ENCODE measurements around the gene PLCD4. TPM values are rescaled to one million over a fixed set of nuclear protein-coding genes. Genes with fewer than 3 reads are reported as not detected.

The PLCD4 gene
- polyA plus RNA-seq, 1 of the 3 experiments (the other 2 are of a cell fraction), result 8.5 TPM

GRCh38 chr2:218663901-218664300, 56.2 kb downstream of the PLCD4 start:
- WGBS (ENCODE audit: low lambda C conversion rate), result 98% methylated on average over 9 of the region's 15 CpGs
- ChIA-PET CTCF (interaction anchor here (1.0 to 4.1 kb wide), 3 partner anchors 16 to 184 kb away, joined by 3 to 12 read pairs (median 3); no protein-coding TSS in a partner anchor), POLR2A (no interaction called here)

More at GRCh38 chr2:218663901-218664300, 56.2 kb downstream of the PLCD4 start:
- Histone ChIP-seq H3K4me3 (ENCODE audit: low read depth in 2 of 2, low read length in 1 of 2) (no peak overlapping the region), H3K27ac (ENCODE audit: low read depth in 2 of 2, low read length in 1 of 2) (no peak overlapping the region), H2AFZ (ENCODE audit: low read depth) (no peak overlapping the region), H3K9me3 (no peaks in the 10 kb centered on the region), H3K9me2 (no peaks in the 10 kb centered on the region), H3K4me1 (ENCODE audit: control insufficient read depth in 1 of 2, insufficient read depth in 2 of 2, low read depth in 1 of 2, low read length in 1 of 2) (peaks cover 0 to 9% of the 10 kb centered on the region in 2 experiments; a peak in 2 of 4 replicates), H3K36me3 (replicated peaks in 1 of 2; ENCODE audit: control insufficient read depth in 1 of 2, insufficient read depth in 2 of 2, low read length in 1 of 2) (peaks cover 33 to 69% of the 10 kb centered on the region in 2 experiments), H3K4me2 (no peak overlapping the region), H3K27me3 (ENCODE audit: insufficient read depth) (no peaks in the 10 kb centered on the region), H4K20me1 (ENCODE audit: insufficient read depth) (no peaks in the 10 kb centered on the region), H3K9ac (no peak overlapping the region), H3F3A (replicated peaks; ENCODE audit: insufficient read depth) (peaks cover 5% of the 10 kb centered on the region), H3K79me2 (ENCODE audit: insufficient read depth) (peaks cover 19% of the 10 kb centered on the region)
- DNase-seq, result no peak
- TF ChIP-seq USF2 (IDR thresholded peaks at IDR 0.05; ENCODE audit: borderline replicate concordance, low read depth, low read length), result no peak
- no peak for TF ChIP-seq REST (IDR thresholded peaks at IDR 0.05; ENCODE audit: low read depth, low read length)
- TF ChIP-seq, protein P1, sequence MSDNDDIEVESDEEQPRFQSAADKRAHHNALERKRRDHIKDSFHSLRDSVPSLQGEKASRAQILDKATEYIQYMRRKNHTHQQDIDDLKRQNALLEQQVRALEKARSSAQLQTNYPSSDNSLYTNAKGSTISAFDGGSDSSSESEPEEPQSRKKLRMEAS (IDR thresholded peaks at IDR 0.05; ENCODE audit: low read depth), result no peak
- TF ChIP-seq FOXM1 (IDR thresholded peaks at IDR 0.05; ENCODE audit: low read depth), result no peak
- TF ChIP-seq ELF1 (IDR thresholded peaks at IDR 0.05), result no peak
- TF ChIP-seq GATA2 (CRISPR knock-in tag; IDR thresholded peaks at IDR 0.05), result no peak
- TF ChIP-seq TAF1 (IDR thresholded peaks at IDR 0.05; ENCODE audit: borderline replicate concordance, low read depth, low read length), result no peak
- no peak for TF ChIP-seq CHD2 (IDR thresholded peaks at IDR 0.05; ENCODE audit: low read length, partially characterized antibody)
- no peak for TF ChIP-seq NRF1 (IDR thresholded peaks at IDR 0.05; ENCODE audit: low read depth, low read length)
- no peak for TF ChIP-seq RFX5 (IDR thresholded peaks at IDR 0.05; ENCODE audit: low read length)
- no peak for TF ChIP-seq TEAD4 (IDR thresholded peaks at IDR 0.05; ENCODE audit: borderline replicate concordance, insufficient read depth)
- no peak for TF ChIP-seq POLR2AphosphoS5 (IDR thresholded peaks at IDR 0.05; ENCODE audit: low read depth, low read length)
- no peak for TF ChIP-seq YY1 (IDR thresholded peaks at IDR 0.05; ENCODE audit: low read depth)
- no peak for TF ChIP-seq USF1 (IDR thresholded peaks at IDR 0.05; ENCODE audit: borderline replicate concordance, low read depth)
- no peak for TF ChIP-seq MEF2A (IDR thresholded peaks at IDR 0.05; ENCODE audit: borderline replicate concordance, low read depth)
- TF ChIP-seq PBX3 (IDR thresholded peaks at IDR 0.05), result no peak

All from SK-N-SH (cell line).